Mesenchymal stem cell (in vitro differentiated cells and primary cell): Measurements from ENCODE around the gene FUT7.

ENCODE experiments used
- DNase-seq: peaks from one replicate; pipeline ENCODE4 v3.0.0-alpha.2; 2013
- H2AFZ ChIP-seq: one replicate; pipeline ENCODE4 v1.6.1; 2013; ENCODE audit warnings: low read depth, mild to moderate bottlenecking, control low read depth, inconsistent platforms, low read length, moderate library complexity
- H2AK5ac ChIP-seq: 2 replicates; pipeline ENCODE4 v1.6.1; 2013; ENCODE audit warnings: low read length, moderate library complexity, mild to moderate bottlenecking, inconsistent platforms; ENCODE audit not compliant: severe bottlenecking
- H2BK120ac ChIP-seq: one replicate; pipeline ENCODE4 v1.6.1; 2013; ENCODE audit warnings: low read depth, mild to moderate bottlenecking, inconsistent platforms, low read length, moderate library complexity
- H2BK12ac ChIP-seq, 2 experiments: one replicate each; pipeline ENCODE4 v1.6.1; 2013; ENCODE audit warnings: inconsistent platforms in 2 of 2, low read length in 2 of 2, mild to moderate bottlenecking in 2 of 2, moderate library complexity in 2 of 2, control low read depth in 1 of 2
- H2BK15ac ChIP-seq: one replicate; pipeline ENCODE4 v1.6.1; 2013; ENCODE audit warnings: mild to moderate bottlenecking, low read depth, inconsistent platforms; ENCODE audit not compliant: poor library complexity, severe bottlenecking
- H2BK5ac ChIP-seq: 2 replicates; pipeline ENCODE4 v1.6.1; 2013; ENCODE audit warnings: low read depth, mild to moderate bottlenecking, low read length, control low read depth, inconsistent platforms; ENCODE audit not compliant: poor library complexity, severe bottlenecking
- H3K14ac ChIP-seq, 2 experiments: one replicate each; pipeline ENCODE4 v1.6.1; 2013; ENCODE audit warnings: inconsistent platforms in 2 of 2, low read length in 2 of 2, control low read depth in 1 of 2, mild to moderate bottlenecking in 1 of 2, moderate library complexity in 1 of 2
- H3K18ac ChIP-seq, 2 experiments: one replicate each; pipeline ENCODE4 v1.6.1; 2013; ENCODE audit warnings: inconsistent platforms in 2 of 2, low read length in 2 of 2, control low read depth in 1 of 2, low read depth in 1 of 2, mild to moderate bottlenecking in 1 of 2
- H3K23ac ChIP-seq, 2 experiments: one replicate each; pipeline ENCODE4 v1.6.1; 2013; ENCODE audit warnings: inconsistent platforms in 2 of 2, low read length in 2 of 2, mild to moderate bottlenecking in 2 of 2, moderate library complexity in 2 of 2, control low read depth in 1 of 2
- H3K27ac ChIP-seq: 2 replicates; pipeline ENCODE4 v1.5.1; 2013; ENCODE audit warnings: mild to moderate bottlenecking, moderate library complexity, low read length, control low read depth, inconsistent platforms; ENCODE audit not compliant: poor library complexity, severe bottlenecking
- H3K27me3 ChIP-seq, 2 experiments: 2 replicates each; pipeline versions ENCODE4 v1.6.1 to v1.7.0; 2013; ENCODE audit warnings: low read length in 2 of 2, mild to moderate bottlenecking in 2 of 2, moderate library complexity in 2 of 2, control low read depth in 1 of 2, inconsistent platforms in 1 of 2; ENCODE audit not compliant: control insufficient read depth in 1 of 2, insufficient read depth in 1 of 2
- H3K36me3 ChIP-seq, 2 experiments: 2 replicates each; pipeline versions ENCODE4 v1.6.1 to v1.7.0; 2013; ENCODE audit warnings: low read length in 2 of 2, control low read depth in 1 of 2, inconsistent platforms in 1 of 2, low read depth in 1 of 2, mild to moderate bottlenecking in 1 of 2; ENCODE audit not compliant: insufficient read depth in 2 of 2, control insufficient read depth in 1 of 2
- H3K4ac ChIP-seq, 2 experiments: one replicate each; pipeline ENCODE4 v1.6.1; 2013; ENCODE audit warnings: inconsistent platforms in 2 of 2, low read length in 2 of 2, mild to moderate bottlenecking in 2 of 2, moderate library complexity in 2 of 2, control low read depth in 1 of 2, low read depth in 1 of 2
- H3K4me1 ChIP-seq: 2 replicates; pipeline ENCODE4 v1.6.1; 2013; ENCODE audit warnings: low read depth, low read length, control low read depth; ENCODE audit not compliant: control insufficient read depth, insufficient read depth
- H3K4me2 ChIP-seq: 2 replicates; pipeline ENCODE4 v1.6.1; 2013; ENCODE audit warnings: low read length, mild to moderate bottlenecking, inconsistent platforms; ENCODE audit not compliant: poor library complexity, severe bottlenecking
- H3K4me3 ChIP-seq, 2 experiments: 2 replicates each; pipeline versions ENCODE4 v1.5.1 to v1.7.0; 2013; ENCODE audit warnings: low read length in 2 of 2, mild to moderate bottlenecking in 2 of 2, control low read depth in 1 of 2, low read depth in 1 of 2; ENCODE audit not compliant: insufficient read depth in 1 of 2
- H3K79me1 ChIP-seq: replicated peaks from 2 replicates; pipeline ENCODE4 v1.6.1; 2013; ENCODE audit warnings: mild to moderate bottlenecking, control low read depth, low read length, inconsistent platforms; ENCODE audit not compliant: poor library complexity, severe bottlenecking
- H3K9ac ChIP-seq: 2 replicates; pipeline ENCODE4 v1.7.0; 2013; ENCODE audit warnings: mild to moderate bottlenecking, low read length, moderate library complexity
- H3K9me3 ChIP-seq: 2 replicates; pipeline ENCODE4 v1.7.0; 2013; ENCODE audit warnings: mild to moderate bottlenecking, low read length; ENCODE audit not compliant: control insufficient read depth
- H4K8ac ChIP-seq: one replicate; pipeline ENCODE4 v1.6.1; 2013; ENCODE audit warnings: inconsistent platforms, mild to moderate bottlenecking, low read length, moderate library complexity
- H4K91ac ChIP-seq: one replicate; pipeline ENCODE4 v1.6.1; 2013; ENCODE audit warnings: mild to moderate bottlenecking, low read length, inconsistent platforms
- WGBS: methylation state at CpG from one replicate; pipeline ENCODE4 v1.1.7; 2013; ENCODE audit warnings: mixed read lengths; 5-methylcytosine and 5-hydroxymethylcytosine counted together

FUT7 gene

DNA sequence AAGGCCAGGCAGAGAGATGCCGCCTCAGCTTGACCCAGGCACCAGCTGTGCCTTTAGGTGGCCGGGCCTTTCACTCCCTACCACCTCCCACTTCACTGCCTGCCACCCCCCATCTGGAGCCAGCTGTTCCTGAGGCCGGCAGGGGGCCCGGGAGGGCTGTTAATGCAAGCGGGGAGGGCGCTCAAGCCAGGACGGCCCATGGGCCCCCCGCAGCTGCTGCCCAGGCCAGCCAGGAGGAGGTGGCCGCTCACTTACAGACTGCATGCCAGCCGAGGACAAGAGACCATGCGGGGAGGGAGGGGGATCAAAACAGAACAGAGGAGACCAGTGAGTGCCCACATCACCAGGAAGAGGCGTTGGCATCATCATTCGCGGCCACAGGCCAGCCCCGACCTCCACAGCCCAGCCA lies 8.3 kb downstream of the FUT7 start:
- WGBS, result 83% methylated on average over 15 of the region's 15 CpGs
- no peaks in the 10 kb centered on the region for H3K9me3 ChIP-seq
- no peak overlapping the region for H3K9ac ChIP-seq
- no peaks in the 10 kb centered on the region for H3K79me1 ChIP-seq
- H2BK5ac ChIP-seq, result no peak overlapping the region
- no peak for DNase-seq
- H3K18ac ChIP-seq, result no peak overlapping the region
- H3K27ac ChIP-seq, result no peak overlapping the region
- H3K23ac ChIP-seq, result no peak overlapping the region
- peak overlapping the region; percentile 76 for H4K91ac ChIP-seq
- H3K4me1 ChIP-seq, result peaks cover 33% of the 10 kb centered on the region
- H3K36me3 ChIP-seq, result peaks cover 0 to 21% of the 10 kb centered on the region in 2 experiments
- H3K4me3 ChIP-seq, result no peak overlapping the region
- no peak overlapping the region for H2BK120ac ChIP-seq
- H3K4me2 ChIP-seq, result no peak overlapping the region
- no peak overlapping the region for H3K4ac ChIP-seq
- no peak overlapping the region for H2BK15ac ChIP-seq
- no peak overlapping the region for H4K8ac ChIP-seq
- H2AFZ ChIP-seq, result no peak overlapping the region
- no peak overlapping the region for H2AK5ac ChIP-seq
- no peak overlapping the region for H3K14ac ChIP-seq
- H3K27me3 ChIP-seq, result no peaks in the 10 kb centered on the region
- H2BK12ac ChIP-seq, result no peak overlapping the region

DNA sequence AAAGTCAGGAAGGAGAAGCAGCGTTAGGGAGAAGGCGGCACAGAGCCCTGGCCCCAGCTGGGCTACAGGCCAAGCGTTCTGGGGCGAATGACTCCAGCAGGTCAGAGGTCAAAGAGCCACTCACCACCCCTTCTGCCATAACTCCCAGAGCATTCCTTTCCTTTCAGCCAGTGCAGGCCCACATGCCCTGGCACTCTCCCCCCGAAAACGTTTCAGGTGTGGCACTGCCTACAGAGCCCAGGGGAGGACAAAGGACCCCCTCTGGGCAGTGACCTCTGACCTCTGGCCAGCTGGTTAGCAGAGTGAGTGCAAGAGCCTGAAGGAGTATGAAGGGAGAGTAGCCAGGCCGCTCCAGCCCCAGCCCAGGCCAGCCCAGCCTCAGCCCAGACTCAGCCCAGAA lies 8.7 kb downstream of the FUT7 start:
- no peak overlapping the region for H2AFZ ChIP-seq
- 72% methylated on average over 7 of the region's 7 CpGs for WGBS
- no peak overlapping the region for H3K4me3 ChIP-seq

DNA sequence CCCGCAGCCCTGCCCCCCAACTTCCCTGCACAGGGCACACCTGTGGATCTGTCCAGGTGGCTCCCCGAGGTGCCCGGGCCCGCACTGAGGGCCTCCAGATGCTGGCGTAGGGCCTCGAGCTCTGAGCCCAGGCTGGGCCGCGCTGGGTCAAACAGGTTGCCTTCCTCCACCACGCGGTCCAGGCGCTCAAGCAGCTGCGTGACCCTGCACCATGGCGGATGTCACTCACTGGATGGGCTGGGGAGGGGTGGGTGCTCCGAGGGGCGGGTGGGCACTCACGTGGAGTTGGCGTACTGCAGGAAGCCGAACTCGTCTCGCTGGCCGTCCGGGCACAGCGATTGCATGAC lies 9.3 kb downstream of the FUT7 start:
- peaks cover 0 to 27% of the 10 kb centered on the region in 2 experiments for H3K36me3 ChIP-seq
- no peak overlapping the region for H3K4me3 ChIP-seq
- no peaks in the 10 kb centered on the region for H3K79me1 ChIP-seq
- no peak overlapping the region for H3K4ac ChIP-seq
- 94% methylated on average over 23 of the region's 23 CpGs for WGBS
- no peak overlapping the region for H4K91ac ChIP-seq
- no peak overlapping the region for H3K4me2 ChIP-seq
- H3K27ac ChIP-seq, result no peak overlapping the region
- no peak overlapping the region for H2AK5ac ChIP-seq
- H3K9ac ChIP-seq, result no peak overlapping the region
- no peak overlapping the region for H3K14ac ChIP-seq
- no peak overlapping the region for H4K8ac ChIP-seq
- no peak overlapping the region for H3K23ac ChIP-seq
- no peak overlapping the region for H2BK120ac ChIP-seq
- H3K18ac ChIP-seq, result no peak overlapping the region
- no peak for DNase-seq
- H2BK5ac ChIP-seq, result no peak overlapping the region
- no peak overlapping the region for H2AFZ ChIP-seq
- H3K9me3 ChIP-seq, result no peaks in the 10 kb centered on the region
- H3K27me3 ChIP-seq, result no peaks in the 10 kb centered on the region
- H3K4me1 ChIP-seq, result peaks cover 29% of the 10 kb centered on the region
- H2BK15ac ChIP-seq, result no peak overlapping the region
- H2BK12ac ChIP-seq, result no peak overlapping the region

More for the DNA sequence above, 8.7 kb downstream of the FUT7 start:
- H3K27me3 ChIP-seq, result no peaks in the 10 kb centered on the region
- H3K18ac ChIP-seq, result no peak overlapping the region
- H3K27ac ChIP-seq, result no peak overlapping the region
- H2BK5ac ChIP-seq, result no peak overlapping the region
- no peak overlapping the region for H2BK15ac ChIP-seq
- H3K23ac ChIP-seq, result no peak overlapping the region
- H3K9ac ChIP-seq, result no peak overlapping the region
- peaks cover 30% of the 10 kb centered on the region for H3K4me1 ChIP-seq
- no peak overlapping the region for H4K91ac ChIP-seq
- H2BK12ac ChIP-seq, result no peak overlapping the region
- H3K4ac ChIP-seq, result no peak overlapping the region
- H3K9me3 ChIP-seq, result no peaks in the 10 kb centered on the region
- H3K14ac ChIP-seq, result no peak overlapping the region
- DNase-seq, result no peak
- H2BK120ac ChIP-seq, result no peak overlapping the region
- H3K36me3 ChIP-seq, result peaks cover 0 to 22% of the 10 kb centered on the region in 2 experiments
- H2AK5ac ChIP-seq, result no peak overlapping the region
- no peaks in the 10 kb centered on the region for H3K79me1 ChIP-seq
- H3K4me2 ChIP-seq, result no peak overlapping the region
- no peak overlapping the region for H4K8ac ChIP-seq

DNA sequence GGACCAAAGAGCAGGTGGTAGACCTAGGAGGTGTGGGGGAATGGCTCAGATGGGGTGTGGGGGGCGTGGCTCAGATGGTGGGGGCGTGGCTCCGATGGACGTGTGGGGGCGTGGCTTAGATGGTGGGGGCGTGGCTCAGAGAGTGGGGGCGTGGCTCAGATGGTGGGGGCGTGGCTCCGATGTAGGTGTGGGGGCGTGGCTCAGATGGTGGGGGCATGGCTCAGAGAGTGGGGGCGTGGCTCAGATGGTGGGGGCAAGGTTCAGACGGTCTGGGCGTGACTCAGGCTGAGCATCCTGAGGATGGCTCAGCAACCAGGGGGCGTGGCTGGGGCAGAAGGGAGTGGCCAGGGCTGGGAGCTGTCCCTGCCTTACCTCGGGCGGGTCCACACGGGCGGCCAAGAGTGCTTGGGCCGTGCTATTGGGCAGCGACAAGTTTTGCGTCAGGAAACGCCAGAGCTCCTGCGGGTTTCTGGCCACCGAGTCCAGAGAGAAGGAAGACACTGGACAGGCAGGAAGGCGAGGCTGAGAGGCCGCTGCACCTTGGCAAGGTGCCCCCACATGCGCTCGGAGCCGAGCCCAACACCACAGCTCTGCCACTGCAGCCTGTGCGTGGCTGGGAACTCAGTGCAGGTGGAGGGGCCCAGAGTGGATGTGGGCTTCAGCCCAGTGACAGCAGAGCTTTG lies 9.8 kb downstream of the FUT7 start:
- 51% methylated on average over 30 of the region's 30 CpGs for WGBS
- Histone ChIP-seq H3K27me3 (no peaks in the 10 kb centered on the region), H2AK5ac (no peak overlapping the region), H3K36me3 (peaks cover 3 to 33% of the 10 kb centered on the region in 2 experiments), H3K23ac (no peak overlapping the region), H3K79me1 (no peaks in the 10 kb centered on the region), H3K18ac (no peak overlapping the region), H3K4me3 (no peak overlapping the region), H3K4ac (no peak overlapping the region), H2BK5ac (no peak overlapping the region), H2BK120ac (no peak overlapping the region), H3K4me2 (no peak overlapping the region), H4K91ac (no peak overlapping the region), H3K27ac (no peak overlapping the region), H2BK12ac (no peak overlapping the region), H3K4me1 (peaks cover 24% of the 10 kb centered on the region), H2BK15ac (no peak overlapping the region), H2AFZ (no peak overlapping the region), H3K9ac (no peak overlapping the region), H4K8ac (no peak overlapping the region), H3K9me3 (no peaks in the 10 kb centered on the region), H3K14ac (no peak overlapping the region)
- peak; percentile 61 for DNase-seq
